Measurements from ENCODE around the gene ARHGAP22. TPM values are rescaled to one million over a fixed set of nuclear protein-coding genes. Genes with fewer than 3 reads are reported as not detected.

Gene ARHGAP22
- total RNA-seq, 1 experiment from 2014 or later, result 9.9 TPM

DNA sequence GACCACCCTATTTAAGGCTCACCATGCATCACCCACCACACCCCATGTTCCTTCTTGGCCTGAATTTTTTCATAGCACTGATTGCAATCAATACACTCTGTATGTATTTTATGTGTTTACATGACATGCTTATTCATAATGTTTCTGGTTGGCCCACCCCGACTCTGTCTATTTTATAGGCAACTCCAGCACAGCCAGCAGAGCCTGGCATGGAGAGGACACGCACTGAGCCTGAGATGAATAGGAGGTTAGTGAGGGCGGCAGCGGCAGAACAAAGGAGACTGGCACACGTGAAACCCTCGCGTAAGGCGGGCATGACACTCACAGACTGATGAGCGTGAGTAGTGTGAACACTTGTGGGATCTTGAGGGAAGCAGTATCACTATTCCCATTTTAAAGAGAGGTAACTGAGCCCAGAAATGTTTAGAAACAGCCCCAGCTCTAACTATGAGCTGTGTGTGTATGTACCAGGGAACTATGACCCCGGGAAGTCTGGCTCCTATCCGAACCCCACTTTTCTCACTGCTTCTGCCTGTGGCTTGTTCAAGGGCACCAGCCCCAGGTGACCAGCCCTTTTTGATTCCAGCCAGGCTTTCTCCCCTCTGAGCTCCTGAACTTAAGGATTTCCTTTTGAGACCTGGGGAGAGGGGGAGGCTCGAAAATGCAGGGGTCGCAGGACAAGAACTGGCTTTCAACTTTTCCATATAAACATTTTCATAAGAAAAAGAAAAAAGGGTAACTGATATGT is 113.3 kb downstream of the ARHGAP22 start:
- DNase-seq (ENCODE audit: low read depth, low spot score) (no peak), ATAC-seq (no peak)
- intact Hi-C loops (cut with micrococcal nuclease), result no loop called here
- no peak overlapping the region for H3K4me2 ChIP-seq (ENCODE audit: low read length)
- RAD21 ChIA-PET (ENCODE audit: low non-redundant PET in 1 of 2, low total read pairs in 2 of 2, uncharacterized antibody in 2 of 2, unreplicated experiment in 2 of 2), result no interaction called here
- no peak overlapping the region for H3K9ac ChIP-seq (ENCODE audit: low read length)
- no peak for TF ChIP-seq POLR2AphosphoS5 (IDR thresholded peaks at IDR 0.05; ENCODE audit: low read depth, low read length)
- no peak for TF ChIP-seq EGR1 (IDR thresholded peaks at IDR 0.05; ENCODE audit: low read depth)
- no peak for TF ChIP-seq ZFX (IDR thresholded peaks at IDR 0.05)
- no peak for TF ChIP-seq JUND (IDR thresholded peaks at IDR 0.05)
- TF ChIP-seq CEBPB (IDR thresholded peaks at IDR 0.05; ENCODE audit: low read depth), result no peak
- H3K36me3 ChIP-seq (ENCODE audit: control insufficient read depth in 1 of 2, insufficient read depth in 2 of 2, low read length in 2 of 2), result no peaks in the 10 kb centered on the region; a peak in 1 of 4 replicates
- POLR2A ChIA-PET, result no interaction called here
- CTCF ChIA-PET, result no interaction called here
- no peaks in the 10 kb centered on the region for H4K20me1 ChIP-seq (ENCODE audit: insufficient read depth)
- H3K27me3 ChIP-seq (ENCODE audit: insufficient read depth, low read length), result no peaks in the 10 kb centered on the region
- no peaks in the 10 kb centered on the region for H3K9me3 ChIP-seq (ENCODE audit: control insufficient read depth in 1 of 2, insufficient read depth in 1 of 2, low read depth in 1 of 2, low read length in 2 of 2)
- BruUV-seq (replicated peaks), result no TSS peak
- H3K4me3 ChIP-seq (replicated peaks in 1 of 2; ENCODE audit: low read depth in 1 of 2, low read length in 2 of 2), result no peak overlapping the region
- no peak overlapping the region for H2AFZ ChIP-seq (ENCODE audit: low read depth, low read length, poor library complexity, severe bottlenecking)
- no peaks in the 10 kb centered on the region for H3K9me2 ChIP-seq (ENCODE audit: insufficient read depth)
- no peaks in the 10 kb centered on the region for H3K79me2 ChIP-seq (ENCODE audit: insufficient read depth, low read length)
- H3K27ac ChIP-seq (ENCODE audit: low read depth, low read length), result no peak overlapping the region
- no peaks in the 10 kb centered on the region; a peak in 1 of 4 replicates for H3K4me1 ChIP-seq (ENCODE audit: control insufficient read depth in 1 of 2, insufficient read depth in 2 of 2, low read length in 2 of 2)

DNA sequence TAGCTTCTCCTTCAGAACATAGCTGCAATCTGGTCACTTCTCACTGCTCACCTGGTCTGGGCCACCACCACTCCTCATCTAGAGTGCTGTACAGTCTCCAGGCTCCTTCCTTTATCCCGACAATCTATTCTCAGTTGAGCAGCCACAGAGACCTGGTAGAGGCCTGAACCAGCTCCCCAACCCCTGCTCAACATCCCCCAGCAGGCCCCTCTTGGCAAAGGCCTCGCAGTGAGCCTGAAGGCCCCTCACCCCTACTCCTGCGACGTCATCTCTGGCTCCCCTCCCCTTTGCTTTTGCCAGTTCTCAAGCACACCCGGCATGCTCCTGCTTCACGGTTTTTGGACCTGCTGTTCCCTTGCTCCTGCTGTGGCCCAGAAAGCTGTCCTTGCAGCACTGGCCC is 113.9 kb downstream of the ARHGAP22 start:
- Histone ChIP-seq H3K9me2 (ENCODE audit: insufficient read depth) (no peaks in the 10 kb centered on the region), H4K20me1 (ENCODE audit: insufficient read depth) (no peaks in the 10 kb centered on the region), H3K4me1 (ENCODE audit: control insufficient read depth in 1 of 2, insufficient read depth in 2 of 2, low read length in 2 of 2) (no peaks in the 10 kb centered on the region; a peak in 1 of 4 replicates), H3K4me2 (ENCODE audit: low read length) (no peak overlapping the region), H3K4me3 (replicated peaks in 1 of 2; ENCODE audit: low read depth in 1 of 2, low read length in 2 of 2) (no peak overlapping the region), H3K79me2 (ENCODE audit: insufficient read depth, low read length) (no peaks in the 10 kb centered on the region), H3K9me3 (ENCODE audit: control insufficient read depth in 1 of 2, insufficient read depth in 1 of 2, low read depth in 1 of 2, low read length in 2 of 2) (no peaks in the 10 kb centered on the region), H3K36me3 (ENCODE audit: control insufficient read depth in 1 of 2, insufficient read depth in 2 of 2, low read length in 2 of 2) (no peaks in the 10 kb centered on the region; a peak in 1 of 4 replicates), H3K9ac (ENCODE audit: low read length) (no peak overlapping the region), H3K27ac (ENCODE audit: low read depth, low read length) (no peak overlapping the region), H2AFZ (ENCODE audit: low read depth, low read length, poor library complexity, severe bottlenecking) (no peak overlapping the region), H3K27me3 (ENCODE audit: insufficient read depth, low read length) (no peaks in the 10 kb centered on the region)
- ChIA-PET CTCF (no interaction called here), POLR2A (no interaction called here), RAD21 (ENCODE audit: low non-redundant PET in 1 of 2, low total read pairs in 2 of 2, uncharacterized antibody in 2 of 2, unreplicated experiment in 2 of 2) (no interaction called here)
- ATAC-seq (no peak), DNase-seq (ENCODE audit: low read depth, low spot score) (no peak)
- BruUV-seq (replicated peaks), result no TSS peak
- intact Hi-C loops (cut with micrococcal nuclease), result no loop called here
- TF ChIP-seq ZFX (IDR thresholded peaks at IDR 0.05) (no peak), ZNF274 (IDR thresholded peaks at IDR 0.05; ENCODE audit: low read depth, low read length) (no peak), ELF1 (IDR thresholded peaks at IDR 0.05; ENCODE audit: borderline replicate concordance, low read depth) (no peak), EZH2phosphoT487 (IDR thresholded peaks at IDR 0.05; ENCODE audit: borderline replicate concordance) (no peak), SRF (IDR thresholded peaks at IDR 0.05; ENCODE audit: low read depth) (no peak), YY1 (IDR thresholded peaks at IDR 0.05; ENCODE audit: extremely low read depth, insufficient replicate concordance, low read depth, low read length) (no peak), CEBPB (IDR thresholded peaks at IDR 0.05; ENCODE audit: low read depth) (no peak), RAD21 (IDR thresholded peaks at IDR 0.05; ENCODE audit: low read depth) (no peak), FOSL1 (IDR thresholded peaks at IDR 0.05; ENCODE audit: low read depth) (no peak), POLR2AphosphoS5 (IDR thresholded peaks at IDR 0.05; ENCODE audit: low read depth, low read length) (no peak), EZH2 (IDR thresholded peaks at IDR 0.05) (no peak), POLR2A (IDR thresholded peaks at IDR 0.05; ENCODE audit: borderline replicate concordance, extremely low read depth, insufficient read depth, insufficient read length) (no peak)
- TF ChIP-seq, protein P1, sequence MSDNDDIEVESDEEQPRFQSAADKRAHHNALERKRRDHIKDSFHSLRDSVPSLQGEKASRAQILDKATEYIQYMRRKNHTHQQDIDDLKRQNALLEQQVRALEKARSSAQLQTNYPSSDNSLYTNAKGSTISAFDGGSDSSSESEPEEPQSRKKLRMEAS (IDR thresholded peaks at IDR 0.05), result no peak
- TF ChIP-seq, protein P2, sequence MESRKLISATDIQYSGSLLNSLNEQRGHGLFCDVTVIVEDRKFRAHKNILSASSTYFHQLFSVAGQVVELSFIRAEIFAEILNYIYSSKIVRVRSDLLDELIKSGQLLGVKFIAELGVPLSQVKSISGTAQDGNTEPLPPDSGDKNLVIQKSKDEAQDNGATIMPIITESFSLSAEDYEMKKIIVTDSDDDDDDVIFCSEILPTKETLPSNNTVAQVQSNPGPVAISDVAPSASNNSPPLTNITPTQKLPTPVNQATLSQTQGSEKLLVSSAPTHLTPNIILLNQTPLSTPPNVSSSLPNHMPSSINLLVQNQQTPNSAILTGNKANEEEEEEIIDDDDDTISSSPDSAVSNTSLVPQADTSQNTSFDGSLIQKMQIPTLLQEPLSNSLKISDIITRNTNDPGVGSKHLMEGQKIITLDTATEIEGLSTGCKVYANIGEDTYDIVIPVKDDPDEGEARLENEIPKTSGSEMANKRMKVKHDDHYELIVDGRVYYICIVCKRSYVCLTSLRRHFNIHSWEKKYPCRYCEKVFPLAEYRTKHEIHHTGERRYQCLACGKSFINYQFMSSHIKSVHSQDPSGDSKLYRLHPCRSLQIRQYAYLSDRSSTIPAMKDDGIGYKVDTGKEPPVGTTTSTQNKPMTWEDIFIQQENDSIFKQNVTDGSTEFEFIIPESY (IDR thresholded peaks at IDR 0.05; ENCODE audit: extremely low read depth, insufficient replicate concordance, low read length), result no peak

Measured in HCT116 (cell line).